HG03378 (cell line): ENCODE measurements around the gene GSTA3.
"Not testable (repeated sequence)": the region's sequence is repeated elsewhere in the genome, so short reads cannot be mapped to it uniquely, and the experiment has no call there.

ENCODE experiments used
- ATAC-seq: cut with Tn5 transposase; IDR thresholded peaks from one replicate; pipeline ENCODE4 v1.9.1; 2021; ENCODE audit warnings: mild to moderate bottlenecking, moderate library complexity; ENCODE audit not compliant: unreplicated experiment

Gene GSTA3

GRCh38 chr6:52868240-52868639 is 41.3 kb downstream of the GSTA3 start:
- no peak for ATAC-seq

GRCh38 chr6:52861151-52861550 is 48.3 kb downstream of the GSTA3 start:
- ATAC-seq, result not testable (repeated sequence)

DNA sequence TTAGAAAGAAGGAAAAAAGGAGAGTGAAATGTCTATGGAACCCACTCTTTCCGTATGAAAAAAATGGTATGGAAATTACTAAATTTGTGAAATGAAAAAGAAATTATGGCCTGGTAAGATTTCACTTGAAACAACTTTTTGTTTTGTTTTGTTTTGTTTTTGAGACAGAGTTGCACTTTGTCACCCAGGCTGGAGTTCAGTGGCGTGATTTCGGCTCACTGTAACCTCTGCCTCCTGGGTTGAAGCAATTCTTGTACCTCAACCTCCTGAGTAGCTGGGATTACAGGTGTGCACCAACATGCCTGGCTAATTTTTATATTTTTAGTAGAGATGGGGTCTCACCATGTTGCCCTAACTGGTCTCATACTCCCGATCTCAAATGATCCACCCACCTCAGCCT is 51.1 kb downstream of the GSTA3 start:
- no peak for ATAC-seq

DNA sequence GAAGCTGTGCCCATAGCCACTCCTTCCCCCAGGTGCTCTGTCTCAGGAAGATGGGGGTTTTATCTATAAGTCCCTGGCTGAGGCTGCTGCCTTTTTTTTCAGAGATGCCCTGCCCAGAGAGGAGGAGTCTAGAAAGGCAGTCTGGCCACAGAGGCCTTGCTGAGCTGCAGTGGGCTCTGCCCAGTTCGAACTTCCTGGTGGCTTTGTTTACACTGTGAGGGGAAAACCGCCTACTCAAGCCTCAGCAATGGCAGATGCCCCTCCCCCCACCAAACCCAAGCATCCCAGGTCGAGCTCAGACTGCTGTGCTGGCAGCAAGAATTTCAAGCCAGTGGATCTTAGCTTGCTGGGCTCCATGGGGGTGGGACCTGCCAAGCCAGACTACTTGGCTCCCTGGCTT is 53.4 kb downstream of the GSTA3 start:
- not testable (repeated sequence) for ATAC-seq

DNA sequence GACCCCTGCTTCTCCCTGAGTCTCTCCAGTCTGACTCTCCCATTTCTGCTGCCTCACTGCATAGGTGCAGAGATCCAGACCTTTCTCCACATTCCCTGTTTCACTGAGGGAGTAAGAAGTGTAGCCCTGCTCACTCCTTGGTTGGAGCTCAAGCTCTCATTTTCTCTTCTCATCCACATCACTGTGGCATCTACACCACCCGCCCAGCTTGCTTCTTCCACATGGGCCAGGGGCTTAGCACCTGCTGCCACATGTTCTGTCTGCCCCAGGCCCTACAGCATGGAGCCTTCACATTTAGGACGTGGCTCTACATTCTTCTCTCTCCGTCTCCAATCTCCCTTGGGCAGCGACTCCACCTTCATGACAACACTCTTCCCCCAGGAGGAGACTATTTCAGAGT is 60.4 kb downstream of the GSTA3 start:
- no peak for ATAC-seq
